K562 (cell line): ENCODE results near the gene NR3C1. TPM values are rescaled to one million over a fixed set of nuclear protein-coding genes. Genes with fewer than 3 reads are reported as not detected.

ENCODE experiments used
- FOXA1 ChIP-seq: fragments of 450-650 bp; IDR thresholded peaks from 2 replicates; pipeline ENCODE4 v1.6.1; 2016; ENCODE audit warnings: mild to moderate bottlenecking, borderline replicate concordance
- MGA ChIP-seq: fragments of 450-650 bp; IDR thresholded peaks from 2 replicates; pipeline ENCODE4 v1.6.1; 2016; ENCODE audit warnings: mild to moderate bottlenecking, moderate library complexity
- MYC ChIP-seq, 2 experiments: fragments of 250-450 bp in 1 of 2; sonication (Bioruptor Pico) in 1 of 2; IDR thresholded peaks; 2 replicates each; pipeline versions ENCODE4 v1.5.1 to v1.6.1; 2012 to 2021; ENCODE audit warnings: low read depth in 2 of 2, borderline replicate concordance in 1 of 2, improper control_type of control experiment in 1 of 2, low read length in 1 of 2, mild to moderate bottlenecking in 1 of 2, moderate library complexity in 1 of 2
- STAT5A ChIP-seq: IDR thresholded peaks from 2 replicates; pipeline ENCODE4 v1.6.1; 2012; ENCODE audit warnings: low read length, inconsistent platforms, borderline replicate concordance
- U2AF1 ChIP-seq: fragments of 200-400 bp; formaldehyde crosslinking; optimal IDR thresholded peaks from 2 replicates; pipeline ENCODE3; 2017; ENCODE audit warnings: mild to moderate bottlenecking, low read depth, low read length, moderate library complexity
- ZBTB43 ChIP-seq: sonication (generic); formaldehyde crosslinking; IDR thresholded peaks from 2 replicates; pipeline ENCODE4 v1.8.0; 2023; ENCODE audit warnings: mild to moderate bottlenecking, missing genetic modification reagents
- ZBTB7A ChIP-seq: IDR thresholded peaks from 2 replicates; pipeline ENCODE4 v1.6.1; 2011; ENCODE audit warnings: low read depth, mild to moderate bottlenecking, low read length, moderate library complexity, borderline replicate concordance; ENCODE audit not compliant: control insufficient read depth
- ZMIZ1 ChIP-seq, 2 experiments: fragments of 150-350 bp in 1 of 2; IDR thresholded peaks; 2 replicates each; pipeline ENCODE4 v1.6.1; 2012 to 2016; ENCODE audit warnings: low read depth in 2 of 2, low read length in 2 of 2, mild to moderate bottlenecking in 1 of 2, moderate library complexity in 1 of 2
- ZNF174 ChIP-seq: fragments of 250-450 bp; sonication (Bioruptor Pico); IDR thresholded peaks from 2 replicates; pipeline ENCODE4 v1.4.0; 2020; ENCODE audit warnings: mild to moderate bottlenecking
- polyA plus RNA-seq, 8 experiments: library from polyadenylated mRNA; depleted of rRNA in 4 of 8; stranded (reverse) in 5 of 8; unstranded in 3 of 8; fragments of >200 nt; fragmentation: Nextera tagmentation in 2 of 8; fragmentation: Illumina TruSeq in 1 of 8; extraction: Ambion mirVana in 2 of 8; extraction: Trizol in 1 of 8; gene quantifications; 2 replicates each; pipeline versions ENCODE4 v1.2.1 to v1.2.3, GENCODE V29; 2011 to 2014; ENCODE audit warnings: inconsistent platforms in 1 of 8, missing spikeins in 1 of 8
- total RNA-seq, 7 experiments: library from RNA; depleted of rRNA in 6 of 7; stranded (reverse); fragments of >200 nt in 6 of 7; fragmentation: Illumina TruSeq in 2 of 7; extraction: Trizol in 2 of 7; gene quantifications; 2 replicates each; pipeline versions ENCODE4 v1.2.1 to v1.2.3, GENCODE V29; 2011 to 2021; ENCODE audit warnings: low replicate concordance in 1 of 7

NR3C1 gene
- total and polyA plus RNA-seq, 9 of the 15 experiments (the other 6 are each of a cell fraction or from before 2014, with no cell fraction given): 8.2 to 36.0 (median 15.0) TPM

- TF ChIP-seq FOXA1: no peak
- TF ChIP-seq STAT5A: no peak
- TF ChIP-seq ZMIZ1 (IDR thresholded peaks at IDR 0.05; ENCODE audit: low read depth in 2 of 2, low read length in 2 of 2): no peak
- TF ChIP-seq U2AF1: no peak
- TF ChIP-seq ZBTB43 (CRISPR knock-in tag): peak; percentile 89
- peak; percentile 78 for TF ChIP-seq ZBTB7A
- TF ChIP-seq MYC (IDR thresholded peaks at IDR 0.05; ENCODE audit: low read depth, low read length): peak; percentile 72
- TF ChIP-seq MYC (CRISPR knock-in tag; IDR thresholded peaks at IDR 0.05; ENCODE audit: borderline replicate concordance, low read depth): no peak
- TF ChIP-seq MGA: peak; percentile 87
- no peak for TF ChIP-seq ZNF174 (CRISPR knock-in tag)
These were observed 1.8 kb upstream of the NR3C1 start (continued) for GRCh38 chr5:143405063-143405848.
